ENCODE measurements around the gene CLHC1.
A peak's percentile ranks its signal among the peaks of the same experiment; 100 is the strongest.
"Not testable (repeated sequence)": the region's sequence is repeated elsewhere in the genome, so short reads cannot be mapped to it uniquely, and the experiment has no call there.

Gene CLHC1

GRCh38 chr2:55277310-55277709, 45.2 kb upstream of the CLHC1 start:
- Histone ChIP-seq H3K36me3 (replicated peaks; ENCODE audit: insufficient read depth, low read length) (no peaks in the 10 kb centered on the region), H2AFZ (ENCODE audit: low read length) (0 out of 2 replicates have a peak overlapping the region, but pooled peaks have one; percentile 6)

DNA sequence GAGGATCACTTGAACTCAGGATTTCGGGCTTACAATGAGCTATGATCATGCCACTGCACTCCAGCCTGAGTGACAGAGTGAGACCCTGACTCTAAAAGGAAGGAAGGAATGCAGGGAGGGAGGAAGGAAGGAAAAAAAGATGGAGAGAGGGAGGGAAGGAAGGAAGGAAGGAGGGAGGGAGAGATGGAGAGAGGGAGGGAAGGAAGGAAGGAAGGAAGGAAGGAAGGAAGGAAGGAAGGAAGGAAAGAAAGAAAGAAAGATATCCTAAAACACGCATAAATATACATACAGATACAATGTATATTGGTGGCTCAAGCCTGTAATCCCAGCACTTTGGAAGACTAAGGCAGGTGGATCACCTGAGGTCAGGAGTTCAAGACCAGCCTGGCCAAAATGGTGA, 42.3 kb upstream of the CLHC1 start:
- DNase-seq; H3K79me2 ChIP-seq (ENCODE audit: low read length); H3K4me3 ChIP-seq (ENCODE audit: low read length); H3K9ac ChIP-seq (ENCODE audit: low read length); H3K27ac ChIP-seq (ENCODE audit: low read length); H3K9me2 ChIP-seq (replicated peaks; ENCODE audit: insufficient read depth, low read length); H3K27me3 ChIP-seq (replicated peaks; ENCODE audit: insufficient read depth, low read length); H3K4me1 ChIP-seq (ENCODE audit: low read length); H3F3A ChIP-seq (ENCODE audit: insufficient read depth, low read length); H2AFZ ChIP-seq (ENCODE audit: low read length); H3K4me2 ChIP-seq (ENCODE audit: low read depth, low read length); H3K9me3 ChIP-seq (replicated peaks; ENCODE audit: insufficient read depth, low read length); H4K20me1 ChIP-seq (ENCODE audit: insufficient read depth, low read length); H3K36me3 ChIP-seq (replicated peaks; ENCODE audit: insufficient read depth, low read length): not testable (repeated sequence)

More at GRCh38 chr2:55277310-55277709, 45.2 kb upstream of the CLHC1 start:
- H3K4me1 ChIP-seq (ENCODE audit: low read length) = no peaks in the 10 kb centered on the region
- H3K9me3 ChIP-seq (replicated peaks; ENCODE audit: insufficient read depth, low read length) = no peaks in the 10 kb centered on the region
- no peaks in the 10 kb centered on the region for H3K9me2 ChIP-seq (replicated peaks; ENCODE audit: insufficient read depth, low read length)
- no peaks in the 10 kb centered on the region for H3F3A ChIP-seq (ENCODE audit: insufficient read depth, low read length)
- no peaks in the 10 kb centered on the region for H4K20me1 ChIP-seq (ENCODE audit: insufficient read depth, low read length)
- H3K79me2 ChIP-seq (ENCODE audit: low read length) = no peaks in the 10 kb centered on the region
- no peaks in the 10 kb centered on the region for H3K27me3 ChIP-seq (replicated peaks; ENCODE audit: insufficient read depth, low read length)
- no peak for DNase-seq
- H3K4me2 ChIP-seq (ENCODE audit: low read depth, low read length) = no peak overlapping the region
- no peak overlapping the region for H3K27ac ChIP-seq (ENCODE audit: low read length)
- no peak for TF ChIP-seq EZH2 (optimal IDR thresholded peaks at IDR 0.05; ENCODE audit: low read depth, low read length)
- TF ChIP-seq EZH2phosphoT487 (IDR thresholded peaks at IDR 0.05; ENCODE audit: low read length) = no peak
- TF ChIP-seq, protein P1, sequence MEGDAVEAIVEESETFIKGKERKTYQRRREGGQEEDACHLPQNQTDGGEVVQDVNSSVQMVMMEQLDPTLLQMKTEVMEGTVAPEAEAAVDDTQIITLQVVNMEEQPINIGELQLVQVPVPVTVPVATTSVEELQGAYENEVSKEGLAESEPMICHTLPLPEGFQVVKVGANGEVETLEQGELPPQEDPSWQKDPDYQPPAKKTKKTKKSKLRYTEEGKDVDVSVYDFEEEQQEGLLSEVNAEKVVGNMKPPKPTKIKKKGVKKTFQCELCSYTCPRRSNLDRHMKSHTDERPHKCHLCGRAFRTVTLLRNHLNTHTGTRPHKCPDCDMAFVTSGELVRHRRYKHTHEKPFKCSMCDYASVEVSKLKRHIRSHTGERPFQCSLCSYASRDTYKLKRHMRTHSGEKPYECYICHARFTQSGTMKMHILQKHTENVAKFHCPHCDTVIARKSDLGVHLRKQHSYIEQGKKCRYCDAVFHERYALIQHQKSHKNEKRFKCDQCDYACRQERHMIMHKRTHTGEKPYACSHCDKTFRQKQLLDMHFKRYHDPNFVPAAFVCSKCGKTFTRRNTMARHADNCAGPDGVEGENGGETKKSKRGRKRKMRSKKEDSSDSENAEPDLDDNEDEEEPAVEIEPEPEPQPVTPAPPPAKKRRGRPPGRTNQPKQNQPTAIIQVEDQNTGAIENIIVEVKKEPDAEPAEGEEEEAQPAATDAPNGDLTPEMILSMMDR (IDR thresholded peaks at IDR 0.05; ENCODE audit: low read length) = no peak
- no peak overlapping the region for H3K4me3 ChIP-seq (ENCODE audit: low read length)
- H3K9ac ChIP-seq (ENCODE audit: low read length) = no peak overlapping the region

DNA sequence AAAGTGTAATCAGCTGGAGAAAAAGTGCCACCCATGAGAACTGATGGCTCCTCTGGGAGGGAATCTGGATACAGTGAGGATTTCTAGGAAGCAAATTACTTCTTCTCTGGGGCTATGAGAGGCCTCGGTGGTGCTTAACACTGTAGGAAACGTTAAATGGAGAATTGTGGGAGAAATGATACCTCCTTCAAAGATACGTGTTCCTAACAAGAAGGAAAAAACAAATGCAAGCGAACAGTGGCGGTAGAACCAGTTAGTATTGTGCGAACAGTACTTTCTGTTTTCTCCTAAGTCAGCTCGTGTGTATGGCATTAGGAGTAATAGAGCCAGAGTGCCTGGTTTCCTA, 37.5 kb upstream of the CLHC1 start:
- no peaks in the 10 kb centered on the region for H4K20me1 ChIP-seq (ENCODE audit: insufficient read depth, low read length)
- H3K9ac ChIP-seq (ENCODE audit: low read length) = peak overlapping the region; percentile 77; the same call in 1 of the 2 replicates
- no peaks in the 10 kb centered on the region for H3K4me1 ChIP-seq (ENCODE audit: low read length)
- H3K79me2 ChIP-seq (ENCODE audit: low read length) = peaks cover 17% of the 10 kb centered on the region
- peak overlapping the region; percentile 92 for H3K4me2 ChIP-seq (ENCODE audit: low read depth, low read length)
- TF ChIP-seq EZH2 (optimal IDR thresholded peaks at IDR 0.05; ENCODE audit: low read depth, low read length) (no peak), EZH2phosphoT487 (IDR thresholded peaks at IDR 0.05; ENCODE audit: low read length) (no peak)
- TF ChIP-seq, protein P1 (IDR thresholded peaks at IDR 0.05; ENCODE audit: low read length) = no peak
- no peak for DNase-seq
- H3K36me3 ChIP-seq (replicated peaks; ENCODE audit: insufficient read depth, low read length) = no peaks in the 10 kb centered on the region
- H2AFZ ChIP-seq (ENCODE audit: low read length) = peak overlapping the region; percentile 78
- peak overlapping the region; percentile 53; the same call in 1 of the 2 replicates for H3K27ac ChIP-seq (ENCODE audit: low read length)
- H3K4me3 ChIP-seq (ENCODE audit: low read length) = peak overlapping the region; percentile 81
- no peaks in the 10 kb centered on the region for H3K27me3 ChIP-seq (replicated peaks; ENCODE audit: insufficient read depth, low read length)
- no peaks in the 10 kb centered on the region for H3K9me3 ChIP-seq (replicated peaks; ENCODE audit: insufficient read depth, low read length)
- H3K9me2 ChIP-seq (replicated peaks; ENCODE audit: insufficient read depth, low read length) = no peaks in the 10 kb centered on the region
- peaks cover 6% of the 10 kb centered on the region; the same call in 1 of the 2 replicates for H3F3A ChIP-seq (ENCODE audit: insufficient read depth, low read length)

GRCh38 chr2:55268907-55269644, 37.0 kb upstream of the CLHC1 start, which contains the start of gene MTIF2:
MTIF2 (minus strand) TSS chr2:55269231; CDS start chr2:55263858, 5,373 bp downstream.
- H3K79me2 ChIP-seq (ENCODE audit: low read length) = peaks cover 17% of the 10 kb centered on the region
- no peaks in the 10 kb centered on the region for H3K27me3 ChIP-seq (replicated peaks; ENCODE audit: insufficient read depth, low read length)
- no peaks in the 10 kb centered on the region for H3K9me2 ChIP-seq (replicated peaks; ENCODE audit: insufficient read depth, low read length)
- no peaks in the 10 kb centered on the region for H3K4me1 ChIP-seq (ENCODE audit: low read length)
- peak within 1 kb of the TSS; percentile 92 for H3K4me2 ChIP-seq (ENCODE audit: low read depth, low read length)
- peaks cover 6% of the 10 kb centered on the region; the same call in 1 of the 2 replicates for H3F3A ChIP-seq (ENCODE audit: insufficient read depth, low read length)
- H3K4me3 ChIP-seq (ENCODE audit: low read length) = peak within 1 kb of the TSS; percentile 81
- TF ChIP-seq, protein P1 (IDR thresholded peaks at IDR 0.05; ENCODE audit: low read length) = no peak
- TF ChIP-seq EZH2phosphoT487 (IDR thresholded peaks at IDR 0.05; ENCODE audit: low read length) (no peak), EZH2 (optimal IDR thresholded peaks at IDR 0.05; ENCODE audit: low read depth, low read length) (no peak)
- peak within 1 kb of the TSS; percentile 53; the same call in 1 of the 2 replicates for H3K27ac ChIP-seq (ENCODE audit: low read length)
- peak; percentile 96 for DNase-seq
- peak within 1 kb of the TSS; percentile 91 for H2AFZ ChIP-seq (ENCODE audit: low read length)
- no peaks in the 10 kb centered on the region for H4K20me1 ChIP-seq (ENCODE audit: insufficient read depth, low read length)
- peak within 1 kb of the TSS; percentile 77 for H3K9ac ChIP-seq (ENCODE audit: low read length)
- H3K9me3 ChIP-seq (replicated peaks; ENCODE audit: insufficient read depth, low read length) = no peaks in the 10 kb centered on the region
- no peaks in the 10 kb centered on the region for H3K36me3 ChIP-seq (replicated peaks; ENCODE audit: insufficient read depth, low read length)
